ENCODE results near the gene PEX6.
A peak's percentile ranks its signal among the peaks of the same experiment; 100 is the strongest.

Gene PEX6

GRCh38 chr6:42978839-42979522 lies at the start of gene PEX6:
PEX6 (minus strand) TSS chr6:42979181; CDS start chr6:42979150, 31 bp downstream.
- peak within 1 kb of the TSS; percentile 80 for H3K4me3 ChIP-seq (ENCODE audit: low read depth, low read length)
- TF ChIP-seq CTCF (IDR thresholded peaks at IDR 0.05; ENCODE audit: control insufficient read depth, extremely low read depth, insufficient read depth): no peak
- peak; percentile 35 for DNase-seq (ENCODE audit: low read depth)

GRCh38 chr6:43026365-43026764 lies 47.4 kb upstream of the PEX6 start:
- DNase-seq (ENCODE audit: low read depth): no peak
- TF ChIP-seq CTCF (IDR thresholded peaks at IDR 0.05; ENCODE audit: control insufficient read depth, extremely low read depth, insufficient read depth): no peak
- no peak overlapping the region for H3K4me3 ChIP-seq (ENCODE audit: low read depth, low read length)

- no peak overlapping the region for H3K4me3 ChIP-seq (ENCODE audit: low read depth, low read length)
- TF ChIP-seq CTCF (IDR thresholded peaks at IDR 0.05; ENCODE audit: control insufficient read depth, extremely low read depth, insufficient read depth): no peak
- DNase-seq (ENCODE audit: low read depth): no peak
These were observed 45.5 kb upstream of the PEX6 start for GRCh38 chr6:43024436-43024835.

GRCh38 chr6:43021270-43022047 lies 42.5 kb upstream of the PEX6 start, which contains the start of gene RRP36:
RRP36 (plus strand) TSS chr6:43021623; CDS start chr6:43021655, 32 bp downstream.
- H3K4me3 ChIP-seq (ENCODE audit: low read depth, low read length): peak within 1 kb of the TSS; percentile 99
- no peak for TF ChIP-seq CTCF (IDR thresholded peaks at IDR 0.05; ENCODE audit: control insufficient read depth, extremely low read depth, insufficient read depth)
- DNase-seq (ENCODE audit: low read depth): no peak

- DNase-seq (ENCODE audit: low read depth): no peak
- H3K4me3 ChIP-seq (ENCODE audit: low read depth, low read length): peak overlapping the region; percentile 99
- no peak for TF ChIP-seq CTCF (IDR thresholded peaks at IDR 0.05; ENCODE audit: control insufficient read depth, extremely low read depth, insufficient read depth)
These were observed 41.9 kb upstream of the PEX6 start for GRCh38 chr6:43020847-43021246.

GRCh38 chr6:43020052-43020705 lies 41.2 kb upstream of the PEX6 start:
- no peak for DNase-seq (ENCODE audit: low read depth)
- H3K4me3 ChIP-seq (ENCODE audit: low read depth, low read length): no peak overlapping the region
- TF ChIP-seq CTCF (IDR thresholded peaks at IDR 0.05; ENCODE audit: control insufficient read depth, extremely low read depth, insufficient read depth): no peak
